HG03571 (cell line): ENCODE results near the gene TLE4.
"Not testable (repeated sequence)": the region's sequence is repeated elsewhere in the genome, so short reads cannot be mapped to it uniquely, and the experiment has no call there.

ENCODE experiments used
- ATAC-seq: cut with Tn5 transposase; IDR thresholded peaks from one replicate; pipeline ENCODE4 v1.9.1; 2021; ENCODE audit not compliant: unreplicated experiment

TLE4 gene

DNA sequence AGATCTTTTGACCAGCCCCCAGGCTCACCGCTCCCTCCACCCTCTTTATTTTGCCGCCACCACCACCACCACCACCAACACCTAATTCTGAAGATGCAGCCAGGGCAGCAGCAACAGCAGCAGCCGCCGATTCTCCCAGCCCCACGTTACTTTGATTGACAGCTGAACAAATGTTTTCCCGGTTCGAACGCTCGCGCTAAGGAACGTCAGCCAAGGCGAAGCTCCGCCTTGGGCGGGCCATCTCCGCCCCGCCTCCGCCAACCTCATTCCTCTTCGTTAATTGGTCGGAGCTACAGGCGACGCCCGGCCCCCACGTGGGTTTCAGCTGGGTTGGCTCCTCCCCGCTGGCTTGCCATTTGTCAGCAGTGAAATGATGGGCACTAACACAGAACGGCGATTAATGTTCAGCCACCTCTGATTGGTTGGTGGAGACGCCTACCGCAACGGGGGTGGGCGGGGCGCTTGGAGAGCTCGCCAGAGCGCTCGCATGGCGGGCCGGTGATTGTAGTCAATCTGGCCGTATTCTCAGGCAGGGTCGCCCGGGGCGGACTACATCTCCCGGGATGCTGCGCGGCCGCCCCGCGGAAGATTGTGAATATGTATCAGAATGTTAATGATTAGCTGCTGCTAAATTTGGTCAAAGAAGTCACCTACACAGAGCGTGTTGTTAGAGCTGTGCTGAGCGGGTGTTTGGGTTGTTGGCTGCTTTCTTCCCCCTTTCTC is at the start of gene TLE4:
TSS of gene TLE4 (plus strand) at position 657 of the 723 bp plus-strand sequence. CDS start 826 bp downstream, outside the sequence.
- peak; percentile 83 for ATAC-seq

DNA sequence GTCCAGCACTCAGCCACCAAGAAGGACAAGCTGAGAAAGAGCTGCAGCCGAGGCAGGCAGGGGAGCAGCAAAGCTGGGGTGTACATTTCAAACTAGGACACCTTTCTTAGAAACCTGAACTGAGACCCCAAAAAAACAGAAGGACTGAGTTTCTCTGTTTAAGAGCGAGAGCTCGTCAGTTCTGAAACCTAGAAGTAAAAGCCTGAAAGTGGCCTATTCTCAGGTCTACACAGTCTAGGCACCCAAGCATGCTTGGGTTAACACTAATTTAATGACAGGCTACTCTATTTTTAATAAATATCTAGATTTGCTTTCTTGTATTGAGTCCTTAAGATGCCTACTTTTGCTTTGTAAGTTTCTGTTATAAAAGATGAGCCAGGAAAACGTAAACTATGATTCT is 49.0 kb upstream of the TLE4 start:
- ATAC-seq, result no peak

GRCh38 chr9:79524266-79524665 is 47.5 kb upstream of the TLE4 start:
- ATAC-seq, result no peak

DNA sequence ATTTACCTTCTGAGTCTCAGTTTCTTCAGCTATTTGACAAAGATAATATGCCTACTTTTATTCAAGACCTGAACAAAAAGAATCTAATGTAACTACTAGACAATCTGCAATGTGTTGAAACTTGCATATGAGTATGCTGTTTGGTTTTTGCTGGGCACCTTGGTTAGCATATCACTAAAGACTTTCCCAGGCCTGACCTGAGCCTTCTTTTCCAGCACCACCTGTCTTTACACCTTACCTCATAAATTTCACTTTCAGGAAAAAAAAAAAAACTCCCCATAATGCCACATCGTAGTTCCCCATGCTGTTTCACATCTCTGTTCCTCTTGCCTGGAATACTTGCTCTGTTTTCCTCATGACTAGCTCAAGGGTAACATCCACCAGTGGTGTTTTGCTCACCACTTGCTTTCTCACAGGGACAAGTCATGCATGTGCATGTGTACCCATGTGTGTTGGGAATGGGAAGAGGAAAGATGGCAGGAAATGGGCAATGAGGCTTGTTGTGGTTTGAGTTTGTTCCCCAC is 45.6 kb upstream of the TLE4 start:
- ATAC-seq, result no peak

GRCh38 chr9:79535534-79535933 is 36.2 kb upstream of the TLE4 start:
- ATAC-seq, result no peak

GRCh38 chr9:79537838-79538237 is 33.9 kb upstream of the TLE4 start:
- ATAC-seq, result no peak

DNA sequence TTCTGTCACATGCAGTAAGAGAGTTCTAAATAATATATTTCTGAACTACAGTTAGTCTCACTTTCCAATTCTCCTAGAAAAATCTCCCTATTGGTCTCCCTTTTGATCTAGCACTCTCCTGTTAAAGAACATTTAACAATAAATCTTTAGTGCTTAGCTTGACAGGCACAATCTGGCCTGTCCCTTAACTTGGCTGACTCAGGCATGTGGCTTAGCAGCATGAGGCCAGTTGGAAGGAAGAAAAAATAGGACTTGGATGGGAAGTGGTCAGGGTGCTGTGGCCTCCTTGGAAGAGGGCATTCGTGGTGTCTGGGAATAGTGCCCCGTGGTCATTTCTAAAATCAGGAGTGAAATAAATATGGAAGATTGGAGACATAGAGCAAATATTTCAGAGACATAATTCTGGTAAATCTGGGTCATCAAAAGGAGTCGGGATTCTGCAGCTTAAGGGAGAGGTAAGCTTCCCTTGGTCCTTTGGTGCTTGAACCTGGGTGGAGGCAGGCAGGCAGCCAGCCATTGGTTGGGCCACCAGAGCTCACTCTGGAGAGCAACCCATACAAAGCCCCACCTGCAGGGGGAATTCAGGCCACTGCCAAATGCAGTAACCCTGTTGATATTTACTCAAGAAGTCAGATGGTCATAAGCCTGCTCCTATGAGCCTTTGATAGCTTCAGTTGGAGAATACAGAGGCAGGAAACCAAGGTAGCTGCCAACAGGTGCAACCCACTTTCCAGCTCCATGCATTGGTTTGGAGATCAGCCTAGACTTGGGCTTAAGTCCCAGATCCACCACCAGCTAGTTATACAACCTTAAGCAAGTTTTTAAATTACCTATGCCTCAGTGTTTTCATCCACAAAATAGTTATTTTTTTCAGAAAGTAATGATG is 28.8 kb upstream of the TLE4 start:
- no peak for ATAC-seq

- ATAC-seq, result not testable (repeated sequence)
Observed at GRCh38 chr9:79544375-79544774, 27.4 kb upstream of the TLE4 start.

GRCh38 chr9:79551586-79551985 is 20.2 kb upstream of the TLE4 start:
- ATAC-seq, result no peak

GRCh38 chr9:79551994-79552393 is 19.8 kb upstream of the TLE4 start:
- no peak for ATAC-seq

DNA sequence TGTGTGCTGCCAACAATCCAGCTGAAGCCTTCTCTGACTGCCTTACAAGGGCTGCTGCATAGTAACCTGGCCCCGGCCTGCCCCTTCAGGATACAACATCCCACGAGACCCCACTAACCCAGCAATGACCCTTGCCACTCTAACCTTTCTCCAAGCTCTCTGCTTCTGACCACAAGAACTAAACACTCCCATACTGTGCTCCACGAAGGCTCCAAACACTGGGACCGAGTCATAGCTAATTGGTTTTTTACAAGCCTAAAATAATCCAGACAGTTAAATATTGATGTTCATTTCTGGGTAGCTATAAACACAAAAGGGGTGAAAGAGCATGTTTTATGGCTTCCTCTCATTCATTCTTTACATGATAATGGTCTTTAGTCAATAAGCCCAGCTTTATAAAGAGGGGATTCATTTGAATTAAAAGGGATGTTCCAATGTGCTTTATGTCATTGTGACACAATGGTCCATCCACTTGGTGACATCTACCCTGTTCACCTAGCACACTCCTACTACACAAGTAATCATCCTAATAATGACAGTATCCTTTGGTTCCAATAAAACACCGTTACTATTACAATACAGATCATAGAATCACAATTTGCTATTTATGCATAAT is 16.2 kb upstream of the TLE4 start:
- ATAC-seq, result no peak

- no peak for ATAC-seq
Observed at GRCh38 chr9:79559495-79560181, 12.1 kb upstream of the TLE4 start.

DNA sequence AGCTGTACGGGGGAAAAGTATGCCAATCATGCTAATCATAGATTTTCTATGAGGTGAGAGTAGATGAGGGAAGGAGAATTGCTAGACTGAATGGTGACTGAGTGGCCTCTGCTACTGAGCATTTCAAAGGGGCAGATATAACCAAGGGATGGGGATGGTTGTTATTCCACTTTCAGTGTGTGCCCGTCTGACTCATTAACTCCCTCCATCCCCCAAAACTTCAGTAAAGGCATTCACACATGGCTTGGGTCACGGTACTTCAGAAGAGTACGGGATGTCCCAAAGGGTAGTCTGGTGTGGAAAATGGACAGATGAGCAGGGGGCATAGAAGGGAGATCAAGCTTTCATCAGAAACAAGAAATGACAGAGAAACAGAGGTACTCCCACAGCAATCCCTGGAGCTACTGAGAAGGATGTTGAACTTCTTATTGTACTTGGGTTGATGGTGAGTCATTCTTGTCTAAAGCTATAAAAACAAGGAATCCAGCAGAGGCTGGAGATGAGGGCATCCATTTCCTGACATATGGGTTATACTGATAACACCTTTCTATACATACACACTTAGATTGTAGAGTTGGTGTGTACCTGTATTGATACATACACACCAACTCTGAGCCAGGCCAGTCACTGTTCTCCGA is 8.9 kb upstream of the TLE4 start:
- no peak for ATAC-seq

GRCh38 chr9:79564105-79564504 is 7.7 kb upstream of the TLE4 start:
- no peak for ATAC-seq

GRCh38 chr9:79565245-79565644 is 6.5 kb upstream of the TLE4 start:
- ATAC-seq, result peak; percentile 91

DNA sequence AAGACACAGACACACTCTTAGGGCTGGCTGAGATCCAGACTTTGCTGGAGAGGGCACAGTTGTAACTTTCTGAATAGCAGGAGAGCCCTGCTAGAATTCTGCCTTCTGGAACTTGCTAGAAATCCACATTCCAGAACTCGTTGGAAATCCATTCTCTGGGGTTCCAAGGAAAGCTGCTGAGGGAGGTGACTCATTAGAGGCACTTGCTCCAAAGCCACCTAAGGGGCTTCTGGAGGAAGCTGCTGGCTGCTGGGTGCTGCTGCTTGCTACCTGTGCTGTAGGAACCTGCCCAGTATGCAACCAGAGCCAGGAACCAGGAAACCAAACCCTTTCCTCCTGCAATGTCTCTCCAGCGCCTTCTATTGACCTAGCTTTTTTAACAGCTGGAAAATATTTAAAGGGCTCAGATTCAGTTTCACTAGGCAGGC is 4.1 kb upstream of the TLE4 start:
- no peak for ATAC-seq

GRCh38 chr9:79568337-79569101 is 3.2 kb upstream of the TLE4 start:
- no peak for ATAC-seq

DNA sequence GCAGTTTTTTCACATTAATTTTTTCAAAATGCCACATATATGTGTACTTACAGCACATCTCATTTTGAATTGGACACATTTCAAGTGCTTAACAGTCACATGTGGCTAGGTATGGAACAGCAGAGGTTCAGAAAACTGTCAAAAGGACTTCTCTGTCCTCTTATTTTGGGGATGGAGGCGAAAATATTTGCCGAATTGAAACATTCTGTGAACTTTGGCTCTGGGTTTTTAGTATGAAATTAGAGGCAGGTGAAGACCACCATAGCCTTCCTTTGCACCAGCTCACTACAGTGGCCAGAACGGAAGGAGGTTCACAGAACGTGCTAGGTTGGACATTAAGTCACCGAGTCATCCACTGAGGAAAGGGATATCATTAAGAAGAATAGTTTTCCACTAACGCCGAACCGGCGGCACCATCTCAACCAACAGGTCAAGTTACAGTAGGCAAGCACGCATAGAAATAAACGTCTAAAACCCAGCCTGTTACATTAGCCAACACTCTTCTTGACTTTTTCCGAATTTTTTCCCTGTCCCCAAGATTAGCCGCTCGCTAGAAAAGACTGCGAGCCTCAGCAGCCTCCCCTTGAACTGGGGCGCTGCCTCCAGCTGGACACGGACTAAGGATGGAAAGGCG is 1.8 kb upstream of the TLE4 start:
- no peak for ATAC-seq
